HG03439 (cell line): ENCODE data around the gene GTPBP2.
"Not testable (repeated sequence)": the region's sequence is repeated elsewhere in the genome, so short reads cannot be mapped to it uniquely, and the experiment has no call there.

Experiments used
- ATAC-seq: cut with Tn5 transposase; IDR thresholded peaks from one replicate; pipeline ENCODE4 v1.9.1; 2021; ENCODE audit warnings: mild to moderate bottlenecking, moderate library complexity; ENCODE audit not compliant: unreplicated experiment

Gene GTPBP2

GRCh38 chr6:43658161-43658560, 29.1 kb upstream of the GTPBP2 start:
- ATAC-seq, result no peak

GRCh38 chr6:43657221-43657802, 28.2 kb upstream of the GTPBP2 start:
- ATAC-seq, result no peak

- not testable (repeated sequence) for ATAC-seq
These were observed 23.8 kb upstream of the GTPBP2 start for GRCh38 chr6:43652822-43653221.

GRCh38 chr6:43648248-43648647, 19.2 kb upstream of the GTPBP2 start:
- no peak for ATAC-seq

- no peak for ATAC-seq
These were observed 18.5 kb upstream of the GTPBP2 start for GRCh38 chr6:43647613-43648012.

GRCh38 chr6:43645613-43645964, 16.5 kb upstream of the GTPBP2 start:
- ATAC-seq, result no peak

GRCh38 chr6:43644940-43645612, 16.0 kb upstream of the GTPBP2 start, which contains the start of gene RSPH9:
Gene RSPH9 (plus strand): TSS chr6:43645036. CDS start chr6:43645099, 63 bp downstream.
- no peak for ATAC-seq

- ATAC-seq, result no peak
These were observed 11.1 kb upstream of the GTPBP2 start for GRCh38 chr6:43639984-43640800.

GRCh38 chr6:43636308-43636659, 7.2 kb upstream of the GTPBP2 start:
- peak; percentile 16 for ATAC-seq

- ATAC-seq, result peak; percentile 76
These were observed 6.6 kb upstream of the GTPBP2 start, which contains the start of gene MAD2L1BP for GRCh38 chr6:43635387-43636307. Gene MAD2L1BP (plus strand): TSS chr6:43635840. CDS start chr6:43635876, 36 bp downstream.

- ATAC-seq, result no peak
These were observed 5.7 kb upstream of the GTPBP2 start for GRCh38 chr6:43634702-43635303.

GRCh38 chr6:43633002-43633401, 3.9 kb upstream of the GTPBP2 start:
- ATAC-seq, result not testable (repeated sequence)

GRCh38 chr6:43630980-43631619, 2.0 kb upstream of the GTPBP2 start:
- ATAC-seq, result no peak

GRCh38 chr6:43629505-43630300, 639 bp upstream of the GTPBP2 start:
- ATAC-seq, result peak; percentile 68

- peak; percentile 6 for ATAC-seq
These were observed 516 bp downstream of the GTPBP2 start for GRCh38 chr6:43628393-43629103.

- no peak for ATAC-seq
These were observed 1.8 kb downstream of the GTPBP2 start for GRCh38 chr6:43627008-43627825.

GRCh38 chr6:43625393-43625992, 3.6 kb downstream of the GTPBP2 start:
- ATAC-seq, result no peak
